ENCODE measurements around the gene BCL7A.

The BCL7A gene

GRCh38 chr12:122021822-122022392 is at the start of gene BCL7A:
BCL7A (plus strand) TSS chr12:122021884; CDS start chr12:122022092, 208 bp downstream.
- Histone ChIP-seq H3K9me3 (ENCODE audit: control insufficient read depth, low read length) (no peaks in the 10 kb centered on the region), H3K4me3 (ENCODE audit: low read depth, low read length) (peak within 1 kb of the TSS; percentile 76), H3K36me3 (ENCODE audit: control insufficient read depth, insufficient read depth, low read length) (no peaks in the 10 kb centered on the region), H2AFZ (peak within 1 kb of the TSS; percentile 87), H3K27me3 (ENCODE audit: control insufficient read depth, insufficient read depth, low read length) (no peaks in the 10 kb centered on the region), H3K4me2 (ENCODE audit: low read length) (peak within 1 kb of the TSS; percentile 88), H3K9ac (peak within 1 kb of the TSS; percentile 77), H3K4me1 (peaks cover 4% of the 10 kb centered on the region), H3K27ac (peak within 1 kb of the TSS; percentile 87), H3K79me2 (peaks cover 27% of the 10 kb centered on the region)
- no peak for TF ChIP-seq CTCF (IDR thresholded peaks at IDR 0.05)

GRCh38 chr12:121974026-121974985 is 47.4 kb upstream of the BCL7A start:
- Histone ChIP-seq H3K4me2 (ENCODE audit: low read length) (no peak overlapping the region), H3K36me3 (ENCODE audit: control insufficient read depth, insufficient read depth, low read length) (no peaks in the 10 kb centered on the region), H3K4me3 (ENCODE audit: low read depth, low read length) (no peak overlapping the region), H3K9ac (no peak overlapping the region), H3K27ac (no peak overlapping the region), H3K27me3 (ENCODE audit: control insufficient read depth, insufficient read depth, low read length) (no peaks in the 10 kb centered on the region), H3K4me1 (no peaks in the 10 kb centered on the region), H3K79me2 (no peaks in the 10 kb centered on the region), H2AFZ (no peak overlapping the region), H3K9me3 (ENCODE audit: control insufficient read depth, low read length) (no peaks in the 10 kb centered on the region)
- TF ChIP-seq CTCF (IDR thresholded peaks at IDR 0.05) = no peak

DNA sequence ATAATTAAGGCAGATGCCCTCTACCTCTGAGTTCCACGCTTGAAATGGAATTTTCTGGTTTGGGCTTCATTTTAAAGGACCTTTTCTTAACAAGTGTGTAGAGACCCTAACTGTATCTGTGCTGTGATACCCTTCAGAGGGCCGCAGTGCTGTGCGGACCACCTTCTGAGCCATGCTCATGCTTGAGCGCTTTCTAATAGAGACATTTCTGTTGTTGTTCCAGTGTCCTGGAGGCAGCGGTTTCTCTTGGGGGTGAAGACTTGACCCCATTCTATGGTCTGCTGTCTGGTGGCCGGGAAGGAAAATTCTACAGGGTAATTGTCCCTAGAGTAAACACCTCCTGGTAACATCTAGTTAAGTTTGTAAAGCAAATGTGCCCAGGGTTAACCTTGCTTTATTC is 46.7 kb upstream of the BCL7A start:
- TF ChIP-seq CTCF (IDR thresholded peaks at IDR 0.05) = no peak
- Histone ChIP-seq H2AFZ (no peak overlapping the region), H3K27ac (no peak overlapping the region), H3K4me3 (ENCODE audit: low read depth, low read length) (no peak overlapping the region), H3K4me2 (ENCODE audit: low read length) (no peak overlapping the region), H3K27me3 (ENCODE audit: control insufficient read depth, insufficient read depth, low read length) (no peaks in the 10 kb centered on the region), H3K36me3 (ENCODE audit: control insufficient read depth, insufficient read depth, low read length) (no peaks in the 10 kb centered on the region), H3K4me1 (no peaks in the 10 kb centered on the region), H3K9me3 (ENCODE audit: control insufficient read depth, low read length) (no peaks in the 10 kb centered on the region), H3K79me2 (no peaks in the 10 kb centered on the region), H3K9ac (no peak overlapping the region)

GRCh38 chr12:121976950-121977349 is 44.7 kb upstream of the BCL7A start:
- H3K36me3 ChIP-seq (ENCODE audit: control insufficient read depth, insufficient read depth, low read length) = no peaks in the 10 kb centered on the region
- H3K27me3 ChIP-seq (ENCODE audit: control insufficient read depth, insufficient read depth, low read length) = no peaks in the 10 kb centered on the region
- no peak overlapping the region for H2AFZ ChIP-seq
- TF ChIP-seq CTCF (IDR thresholded peaks at IDR 0.05) = no peak
- no peak overlapping the region for H3K4me3 ChIP-seq (ENCODE audit: low read depth, low read length)
- H3K79me2 ChIP-seq = no peaks in the 10 kb centered on the region
- H3K27ac ChIP-seq = no peak overlapping the region
- no peaks in the 10 kb centered on the region for H3K9me3 ChIP-seq (ENCODE audit: control insufficient read depth, low read length)
- H3K4me2 ChIP-seq (ENCODE audit: low read length) = no peak overlapping the region
- H3K4me1 ChIP-seq = no peaks in the 10 kb centered on the region
- no peak overlapping the region for H3K9ac ChIP-seq
